ENCODE measurements around the gene FADS1. TPM values are rescaled to one million over a fixed set of nuclear protein-coding genes. Genes with fewer than 3 reads are reported as not detected.

The FADS1 gene
- total and polyA plus RNA-seq, 2 of the 8 experiments (the other 6 are each of a cell fraction or from before 2014, with no cell fraction given), result 115 to 141 TPM

DNA sequence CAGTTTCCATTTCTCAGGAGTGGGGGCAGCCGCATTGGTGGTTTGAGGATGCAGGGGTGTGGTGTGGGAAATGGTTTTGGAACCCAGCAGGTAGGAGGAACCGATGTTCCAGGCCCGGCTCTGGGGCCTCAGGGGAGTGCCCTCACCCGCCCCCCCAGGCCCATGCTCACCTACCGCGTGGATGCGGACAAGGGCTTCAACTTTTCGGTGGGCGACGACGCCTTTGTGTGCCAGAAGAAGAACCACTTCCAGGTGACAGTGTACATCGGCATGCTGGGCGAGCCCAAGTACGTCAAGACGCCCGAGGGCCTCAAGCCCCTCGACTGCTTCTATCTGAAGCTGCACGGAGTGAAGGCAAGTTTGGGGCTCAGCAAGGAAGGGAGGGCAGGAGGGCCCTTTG, 43.0 kb downstream of the FADS1 start:
- H4K20me1 ChIP-seq (replicated peaks in 1 of 2; ENCODE audit: control insufficient read depth in 1 of 2, insufficient read depth in 2 of 2, low read length in 2 of 2), result no peaks in the 10 kb centered on the region
- no peaks in the 10 kb centered on the region for H3K23me2 ChIP-seq (ENCODE audit: low read depth, low read length)
- no peak overlapping the region for H3K9ac ChIP-seq (replicated peaks in 1 of 4; ENCODE audit: extremely low read depth in 1 of 4, low read depth in 3 of 4, low read length in 3 of 4)
- no peaks in the 10 kb centered on the region for H3K79me1 ChIP-seq (ENCODE audit: low read depth, low read length)
- no peak overlapping the region for H2BK12ac ChIP-seq (ENCODE audit: low read depth, low read length)
- no peaks in the 10 kb centered on the region for H3K36me3 ChIP-seq (ENCODE audit: control insufficient read depth in 2 of 4, insufficient read depth in 4 of 4, low read length in 3 of 4)
- DNase-seq (ENCODE audit: low read depth in 1 of 2, low spot score in 2 of 2) (no peak), FAIRE-seq (no peak)
- H4K5ac ChIP-seq (ENCODE audit: insufficient read length, low read depth, low read length), result no peak overlapping the region
- H2AK5ac ChIP-seq (ENCODE audit: low read depth, low read length), result 0 out of 2 replicates have a peak overlapping the region, but pooled peaks have one; percentile 75
- H3K56ac ChIP-seq (replicated peaks; ENCODE audit: insufficient read length, low read depth, low read length), result no peak overlapping the region
- H3K9me3 ChIP-seq (ENCODE audit: insufficient read depth in 2 of 2, low read depth in 1 of 2, low read length in 1 of 2), result no peaks in the 10 kb centered on the region
- H2BK120ac ChIP-seq (replicated peaks; ENCODE audit: low read depth, low read length), result no peak overlapping the region
- TF ChIP-seq CEBPB (IDR thresholded peaks at IDR 0.05; ENCODE audit: low read depth, low read length), result no peak
- TF ChIP-seq BRCA1 (IDR thresholded peaks at IDR 0.05; ENCODE audit: low read depth, low read length), result no peak
- TF ChIP-seq JUN (IDR thresholded peaks at IDR 0.05; ENCODE audit: low read depth, low read length), result no peak
- no peak for TF ChIP-seq KDM5A (IDR thresholded peaks at IDR 0.05; ENCODE audit: low read length)
- H2BK15ac ChIP-seq (ENCODE audit: low read length), result no peak overlapping the region
- no peak overlapping the region for H3K18ac ChIP-seq (ENCODE audit: extremely low read depth, low read length)
- H3K4ac ChIP-seq (replicated peaks; ENCODE audit: insufficient read length, low read depth, low read length), result no peak overlapping the region
- H3K79me2 ChIP-seq (ENCODE audit: control insufficient read depth in 1 of 2, insufficient read depth in 2 of 2, low read length in 2 of 2), result no peaks in the 10 kb centered on the region
- H2BK20ac ChIP-seq (ENCODE audit: low read length), result no peak overlapping the region; the same call in 1 of the 2 replicates
- no peak overlapping the region for H4K8ac ChIP-seq (ENCODE audit: extremely low read depth, insufficient read depth, low read length)
- WGBS, 2 experiments (ENCODE audit: extremely low coverage in 1 of 2, insufficient coverage in 1 of 2, insufficient read length in 1 of 2, insufficient replicate concordance in 2 of 2, low coverage in 1 of 2, low lambda C conversion rate in 2 of 2, missing lambda C conversion rate in 1 of 2), result 91% methylated on average over 18 of the region's 18 CpGs; no CpG with 5 or more reads in 1 of the 2 experiments
- H3K4me3 ChIP-seq (ENCODE audit: extremely low read depth in 1 of 4, insufficient read depth in 2 of 4, low read depth in 3 of 4, low read length in 4 of 4), result no peak overlapping the region
- POLR2A ChIA-PET (ENCODE audit: partially characterized antibody), result interaction anchor here (0.8 to 4.0 kb wide), 2 partner anchors 15 to 192 kb away, joined by 3 to 16 read pairs; no protein-coding TSS in a partner anchor
- no peak overlapping the region for H2BK5ac ChIP-seq (ENCODE audit: low read depth, low read length)
- H4K91ac ChIP-seq (replicated peaks; ENCODE audit: insufficient read length, low read length), result no peak overlapping the region
- no peak overlapping the region for H3K27ac ChIP-seq (ENCODE audit: low read depth, low read length)
- H3K14ac ChIP-seq (ENCODE audit: insufficient read length), result no peak overlapping the region
- peaks cover 0 to 26% (median 16%) of the 10 kb centered on the region in 4 experiments; a peak in 6 of 7 replicates for H3K4me1 ChIP-seq (replicated peaks in 1 of 4; ENCODE audit: control insufficient read depth in 3 of 4, insufficient read depth in 4 of 4, low read length in 3 of 4)
- no peak overlapping the region for H3K4me2 ChIP-seq (ENCODE audit: insufficient read depth in 1 of 2, low read depth in 2 of 2, low read length in 2 of 2)
- CTCF ChIA-PET (ENCODE audit: partially characterized antibody), result interaction anchor here (1.2 to 4.9 kb wide), 2 partner anchors 14 to 25 kb away, joined by 3 to 52 read pairs; no protein-coding TSS in a partner anchor
- no peak overlapping the region for H3K23ac ChIP-seq (ENCODE audit: insufficient read length)
- H3K27me3 ChIP-seq (replicated peaks in 1 of 4; ENCODE audit: control insufficient read depth in 3 of 4, extremely low read depth in 1 of 4, insufficient read depth in 3 of 4, low read length in 3 of 4), result no peaks in the 10 kb centered on the region; a peak in 1 of 7 replicates
- H2AFZ ChIP-seq (ENCODE audit: low read length), result no peak overlapping the region
